Measurements from ENCODE around the gene PRDM1. TPM values are rescaled to one million over a fixed set of nuclear protein-coding genes. Genes with fewer than 3 reads are reported as not detected.

PRDM1 gene
- total and polyA plus RNA-seq, 7 donors = 0.33 to 2.0 (median 1.3) TPM

DNA sequence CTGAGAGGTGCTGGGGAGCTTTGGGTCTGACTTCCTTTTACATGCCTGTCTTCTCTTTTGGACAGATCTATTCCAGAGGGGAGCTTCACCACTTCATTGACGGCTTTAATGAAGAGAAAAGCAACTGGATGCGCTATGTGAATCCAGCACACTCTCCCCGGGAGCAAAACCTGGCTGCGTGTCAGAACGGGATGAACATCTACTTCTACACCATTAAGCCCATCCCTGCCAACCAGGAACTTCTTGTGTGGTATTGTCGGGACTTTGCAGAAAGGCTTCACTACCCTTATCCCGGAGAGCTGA lies 13.1 kb downstream of the PRDM1 start:
- Histone ChIP-seq H3K36me3 (ENCODE audit: insufficient read depth in 1 of 2, low read depth in 1 of 2) (no peaks in the 10 kb centered on the region), H3K27ac (no peak overlapping the region), H3K9me3 (no peaks in the 10 kb centered on the region), H3K4me1 (peaks cover 6% of the 10 kb centered on the region), H3K4me3 (peak overlapping the region; percentile 60), H3K27me3 (ENCODE audit: insufficient read depth in 3 of 3, low read length in 2 of 3) (peaks cover 2 to 19% (median 3%) of the 10 kb centered on the region in 3 donors)
- intact Hi-C loops (cut with DNase I) = no loop called here
- TF ChIP-seq, protein P1, sequence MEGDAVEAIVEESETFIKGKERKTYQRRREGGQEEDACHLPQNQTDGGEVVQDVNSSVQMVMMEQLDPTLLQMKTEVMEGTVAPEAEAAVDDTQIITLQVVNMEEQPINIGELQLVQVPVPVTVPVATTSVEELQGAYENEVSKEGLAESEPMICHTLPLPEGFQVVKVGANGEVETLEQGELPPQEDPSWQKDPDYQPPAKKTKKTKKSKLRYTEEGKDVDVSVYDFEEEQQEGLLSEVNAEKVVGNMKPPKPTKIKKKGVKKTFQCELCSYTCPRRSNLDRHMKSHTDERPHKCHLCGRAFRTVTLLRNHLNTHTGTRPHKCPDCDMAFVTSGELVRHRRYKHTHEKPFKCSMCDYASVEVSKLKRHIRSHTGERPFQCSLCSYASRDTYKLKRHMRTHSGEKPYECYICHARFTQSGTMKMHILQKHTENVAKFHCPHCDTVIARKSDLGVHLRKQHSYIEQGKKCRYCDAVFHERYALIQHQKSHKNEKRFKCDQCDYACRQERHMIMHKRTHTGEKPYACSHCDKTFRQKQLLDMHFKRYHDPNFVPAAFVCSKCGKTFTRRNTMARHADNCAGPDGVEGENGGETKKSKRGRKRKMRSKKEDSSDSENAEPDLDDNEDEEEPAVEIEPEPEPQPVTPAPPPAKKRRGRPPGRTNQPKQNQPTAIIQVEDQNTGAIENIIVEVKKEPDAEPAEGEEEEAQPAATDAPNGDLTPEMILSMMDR (IDR thresholded peaks at IDR 0.05) = no peak
- ATAC-seq (no peak), DNase-seq (no peak)
- WGBS, 3 donors = 58 to 62% (median 59%) methylated on average over 7 of the region's 7 CpGs

DNA sequence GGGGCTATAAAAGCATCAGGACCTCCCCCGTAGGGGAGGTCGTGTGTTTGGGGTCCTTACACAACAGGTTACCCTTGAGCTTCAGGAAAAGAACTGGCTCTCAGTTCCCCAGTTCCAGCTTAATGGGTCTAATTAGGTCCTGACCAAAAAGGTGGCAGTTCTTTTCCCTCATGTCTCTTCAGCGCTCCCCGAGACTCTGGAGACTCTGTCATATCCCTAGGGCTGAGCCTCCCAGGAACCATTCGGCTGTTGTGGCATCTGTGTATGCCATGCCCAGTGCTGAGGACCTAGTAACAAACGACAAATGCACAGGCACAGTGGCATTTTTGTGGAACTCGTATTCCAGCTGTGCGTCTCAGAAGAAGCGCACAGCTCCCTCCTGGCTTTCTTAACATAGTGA lies 14.6 kb downstream of the PRDM1 start:
- intact Hi-C loops (cut with DNase I) = no loop called here
- Histone ChIP-seq H3K27ac (no peak overlapping the region), H3K9me3 (no peaks in the 10 kb centered on the region), H3K4me3 (no peak overlapping the region), H3K36me3 (ENCODE audit: insufficient read depth in 1 of 2, low read depth in 1 of 2) (no peaks in the 10 kb centered on the region), H3K27me3 (ENCODE audit: insufficient read depth in 3 of 3, low read length in 2 of 3) (peaks cover 2 to 12% (median 3%) of the 10 kb centered on the region in 3 donors), H3K4me1 (peaks cover 6% of the 10 kb centered on the region)
- DNase-seq (no peak), ATAC-seq (no peak)
- TF ChIP-seq, protein P1 (IDR thresholded peaks at IDR 0.05) = no peak
- 83 to 87% (median 86%) methylated on average over 9 of the region's 9 CpGs for WGBS, 3 donors

DNA sequence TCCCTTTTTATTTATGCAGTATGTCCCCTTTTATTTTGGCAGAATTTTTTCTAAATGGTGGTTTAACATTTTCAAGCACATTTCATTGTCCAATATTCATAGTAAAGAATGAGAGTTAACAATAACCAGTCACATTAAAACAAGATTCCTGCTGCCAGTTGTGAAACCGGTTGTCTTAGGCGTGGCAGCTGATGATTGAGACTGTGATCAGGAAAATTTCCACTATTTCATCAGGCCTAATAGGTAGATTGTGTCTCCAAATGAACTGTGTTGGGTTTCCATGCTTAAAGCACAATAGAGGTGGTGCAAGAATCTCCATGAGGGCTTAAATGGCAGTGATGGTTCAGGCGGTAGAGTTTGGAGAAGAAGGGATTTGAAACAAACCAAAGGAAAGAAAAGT lies 15.3 kb downstream of the PRDM1 start:
- Histone ChIP-seq H3K9me3 (no peaks in the 10 kb centered on the region), H3K4me1 (peaks cover 6% of the 10 kb centered on the region)
- 85 to 96% (median 91%) methylated on average over 3 of the region's 3 CpGs for WGBS, 3 donors

DNA sequence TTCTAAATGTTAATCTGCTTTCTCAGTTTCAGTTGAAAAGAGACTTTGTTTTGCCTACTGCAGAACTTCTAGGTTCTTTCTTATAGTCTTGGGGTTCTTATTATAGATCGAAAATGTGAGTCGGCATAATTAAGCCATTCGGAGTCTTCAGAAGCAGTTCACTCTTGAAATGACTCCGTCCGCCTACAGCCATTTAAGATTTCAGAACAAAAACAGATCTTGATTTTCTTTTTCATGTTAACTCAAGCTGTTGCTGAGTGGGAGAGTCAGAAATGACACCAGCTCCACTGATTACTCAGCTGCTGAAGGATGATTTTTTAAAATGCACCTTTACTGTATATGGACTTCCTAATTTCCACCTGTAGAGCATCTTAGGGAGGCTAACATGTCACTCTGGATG lies 15.9 kb downstream of the PRDM1 start:
- H3K4me1 ChIP-seq = peaks cover 3% of the 10 kb centered on the region
- ATAC-seq (no peak), DNase-seq (no peak)
- intact Hi-C loops (cut with DNase I) = no loop called here
- no peak overlapping the region for H3K27ac ChIP-seq
- peaks cover 0 to 3% (median 2%) of the 10 kb centered on the region in 3 donors for H3K27me3 ChIP-seq (ENCODE audit: insufficient read depth in 3 of 3, low read length in 2 of 3)
- H3K4me3 ChIP-seq = no peak overlapping the region
- WGBS, 3 donors = 89 to 97% (median 93%) methylated on average over 5 of the region's 5 CpGs
- H3K36me3 ChIP-seq (ENCODE audit: insufficient read depth in 1 of 2, low read depth in 1 of 2) = peaks cover 0 to 3% of the 10 kb centered on the region in 2 donors
- no peaks in the 10 kb centered on the region for H3K9me3 ChIP-seq
- TF ChIP-seq, protein P1 (IDR thresholded peaks at IDR 0.05) = no peak

More for the DNA sequence above, 15.3 kb downstream of the PRDM1 start:
- Histone ChIP-seq H3K4me3 (no peak overlapping the region), H3K27ac (no peak overlapping the region), H3K27me3 (ENCODE audit: insufficient read depth in 3 of 3, low read length in 2 of 3) (peaks cover 0 to 6% (median 3%) of the 10 kb centered on the region in 3 donors), H3K36me3 (ENCODE audit: insufficient read depth in 1 of 2, low read depth in 1 of 2) (no peaks in the 10 kb centered on the region)
- no peak for DNase-seq
- intact Hi-C loops (cut with DNase I) = no loop called here
- TF ChIP-seq, protein P1 (IDR thresholded peaks at IDR 0.05) = no peak
- no peak for ATAC-seq

DNA sequence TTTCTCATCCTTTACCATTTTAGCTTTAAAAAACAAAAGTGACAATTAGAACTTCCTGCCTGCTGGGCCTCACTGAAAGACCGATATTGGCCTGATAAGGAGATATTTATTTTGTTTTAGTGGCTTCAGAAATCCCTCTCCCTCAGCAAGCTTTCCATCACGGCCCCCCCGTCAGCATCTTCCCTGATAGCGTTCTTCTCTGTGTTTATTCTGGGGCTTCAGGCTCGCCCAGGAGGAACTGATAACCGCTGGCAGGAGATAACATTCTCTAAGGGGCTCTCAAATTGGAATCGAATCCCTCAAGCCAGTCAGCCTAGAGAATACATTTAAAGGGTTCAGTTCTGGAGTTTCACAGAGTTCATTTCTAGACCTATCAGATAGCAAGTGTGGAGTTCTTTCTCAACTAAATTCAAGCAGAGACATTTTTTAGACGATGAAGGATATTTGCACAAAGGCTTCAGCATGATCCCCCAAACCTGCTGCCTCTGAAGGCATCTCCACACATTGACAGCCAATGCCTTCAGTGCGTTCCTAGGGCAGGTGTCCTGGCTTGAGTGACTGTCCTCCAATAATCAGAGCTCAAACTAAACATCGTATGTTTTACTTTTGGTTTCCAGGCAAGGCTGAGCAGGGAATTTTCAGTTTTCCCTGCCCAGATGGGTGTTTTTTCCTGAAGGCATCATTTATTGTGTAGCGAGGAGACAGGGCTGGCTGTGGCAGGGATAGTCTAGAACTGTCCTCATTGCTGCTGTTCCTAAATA lies 17.0 kb downstream of the PRDM1 start:
- no peak for DNase-seq
- peaks cover 0 to 3% (median 0%) of the 10 kb centered on the region in 3 donors for H3K27me3 ChIP-seq (ENCODE audit: insufficient read depth in 3 of 3, low read length in 2 of 3)
- TF ChIP-seq, protein P1 (IDR thresholded peaks at IDR 0.05) = no peak
- peak overlapping the region; percentile 34 for H3K4me3 ChIP-seq
- peaks cover 0 to 7% of the 10 kb centered on the region in 2 donors for H3K36me3 ChIP-seq (ENCODE audit: insufficient read depth in 1 of 2, low read depth in 1 of 2)
- H3K27ac ChIP-seq = no peak overlapping the region
- no peaks in the 10 kb centered on the region for H3K4me1 ChIP-seq
- ATAC-seq = no peak
- intact Hi-C loops (cut with DNase I) = no loop called here
- 68 to 75% (median 68%) methylated on average over 11 of the region's 11 CpGs for WGBS, 3 donors
- no peaks in the 10 kb centered on the region for H3K9me3 ChIP-seq
